Stromal cell of bone marrow (primary cell): ENCODE results near the gene TEX35.

Experiments used
- DNase-seq: peaks from one replicate; pipeline ENCODE4 v3.0.0-alpha.2; 2012; ENCODE audit warnings: low read depth

TEX35 gene

DNA sequence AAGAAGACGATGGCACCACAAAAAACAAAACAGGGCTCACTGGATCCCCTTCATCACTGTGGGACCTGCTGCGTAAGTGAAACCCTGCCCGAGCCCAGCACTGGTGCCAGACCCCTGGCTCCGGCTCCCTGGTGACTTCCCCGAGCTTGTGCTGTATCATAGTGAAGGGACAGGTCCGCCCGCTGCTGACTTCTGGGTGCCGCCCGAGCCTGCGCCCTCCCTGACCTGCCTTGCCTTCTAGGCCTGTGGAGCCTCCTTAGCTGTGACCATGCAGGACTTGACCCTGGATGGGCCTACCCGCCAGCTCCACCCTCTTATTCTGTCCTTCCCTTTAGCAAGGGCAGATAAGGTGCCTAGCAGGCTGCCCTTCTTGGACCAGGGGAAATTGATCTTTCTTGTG lies 7.9 kb downstream of the TEX35 start:
- no peak for DNase-seq

DNA sequence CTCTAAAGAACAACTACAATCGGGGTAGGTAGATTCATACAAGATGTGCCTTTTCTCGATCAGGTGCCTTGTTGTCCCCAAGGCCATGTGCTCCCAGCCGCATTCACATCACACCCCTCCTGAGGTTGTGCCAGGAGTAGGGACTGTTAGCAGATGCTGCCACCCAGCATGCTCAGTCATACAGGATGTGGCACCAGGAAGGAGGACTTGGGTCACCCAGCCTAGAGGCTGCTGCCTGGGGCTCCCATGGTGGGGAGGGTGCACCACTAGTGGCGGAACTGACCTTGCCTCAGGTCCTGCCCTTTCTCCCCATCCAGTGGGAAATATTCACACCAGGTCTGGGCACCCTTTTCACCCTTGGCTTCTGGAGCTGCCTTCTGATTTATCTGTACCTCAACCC lies 8.3 kb downstream of the TEX35 start:
- no peak for DNase-seq

DNA sequence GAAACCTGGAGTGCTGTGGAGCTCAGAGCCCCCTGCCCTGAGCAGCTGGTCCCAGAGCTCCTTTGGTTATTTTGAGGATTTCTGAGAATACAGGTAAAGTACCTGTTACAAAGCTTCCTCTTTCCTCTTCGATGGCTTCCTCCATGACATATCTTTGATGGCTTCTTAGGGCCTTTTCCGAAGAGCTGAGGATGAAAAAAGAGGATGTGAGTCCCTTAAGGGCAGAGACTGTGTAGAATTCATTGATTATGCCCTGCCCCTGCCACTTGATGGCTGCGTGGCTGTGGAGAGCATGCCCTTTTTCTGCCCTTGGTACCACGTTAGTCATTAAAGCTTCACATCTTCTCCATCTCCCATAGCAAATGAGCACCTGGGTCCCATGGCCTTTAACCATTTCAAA lies 14.2 kb downstream of the TEX35 start:
- no peak for DNase-seq

DNA sequence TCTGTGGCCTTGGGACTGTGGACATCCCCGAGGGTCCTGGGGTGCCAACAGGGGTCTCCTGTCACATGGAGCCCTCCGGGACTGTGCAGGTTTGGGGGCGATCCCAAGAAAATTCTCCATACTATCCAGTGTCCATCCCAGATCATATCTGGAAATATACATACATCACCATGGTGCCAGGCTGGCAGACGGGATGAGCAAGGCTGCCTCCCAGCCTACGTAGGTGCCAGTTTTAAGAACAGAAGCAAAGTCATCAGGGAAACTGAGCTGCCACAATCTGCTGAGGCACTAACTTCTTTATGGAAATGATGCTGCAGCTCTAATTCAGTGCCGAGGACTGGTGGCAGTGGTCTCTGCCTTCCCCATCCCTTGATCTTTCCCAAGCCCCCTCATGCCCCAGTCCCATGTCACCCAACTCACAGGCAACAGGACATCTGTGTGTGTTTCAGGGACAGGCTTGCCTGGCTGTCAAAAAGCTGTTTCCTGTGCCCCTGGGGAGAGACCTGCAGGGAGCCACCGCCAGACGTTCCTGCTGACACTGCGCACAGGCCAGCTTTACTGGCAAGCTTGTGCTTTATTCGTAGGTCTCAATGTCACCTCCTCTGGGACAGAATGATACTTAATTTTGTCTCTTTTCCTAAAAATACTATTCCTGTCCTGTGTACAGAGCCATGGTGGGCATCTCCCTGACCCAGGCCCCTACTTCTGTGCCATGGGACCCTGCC lies 15.5 kb downstream of the TEX35 start:
- DNase-seq: no peak

DNA sequence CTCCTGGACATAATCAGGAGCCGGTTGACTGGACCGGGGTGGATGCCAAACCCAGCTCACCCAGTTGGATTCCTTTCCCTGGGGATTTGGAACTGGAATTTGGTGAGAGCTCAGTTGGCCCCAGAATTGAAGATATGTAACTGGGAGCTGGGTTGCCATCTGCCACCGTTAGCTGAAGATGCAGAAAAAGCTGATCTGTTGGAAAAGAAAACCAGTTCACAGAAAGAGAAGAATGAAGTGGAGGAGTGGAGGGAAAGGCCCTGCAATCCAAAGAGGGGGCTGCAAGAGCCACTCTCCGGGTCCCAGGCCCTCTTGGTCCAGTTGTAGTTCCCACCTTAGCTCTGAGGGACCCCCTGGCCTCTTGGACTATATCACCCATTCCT lies 16.0 kb downstream of the TEX35 start:
- DNase-seq: no peak

DNA sequence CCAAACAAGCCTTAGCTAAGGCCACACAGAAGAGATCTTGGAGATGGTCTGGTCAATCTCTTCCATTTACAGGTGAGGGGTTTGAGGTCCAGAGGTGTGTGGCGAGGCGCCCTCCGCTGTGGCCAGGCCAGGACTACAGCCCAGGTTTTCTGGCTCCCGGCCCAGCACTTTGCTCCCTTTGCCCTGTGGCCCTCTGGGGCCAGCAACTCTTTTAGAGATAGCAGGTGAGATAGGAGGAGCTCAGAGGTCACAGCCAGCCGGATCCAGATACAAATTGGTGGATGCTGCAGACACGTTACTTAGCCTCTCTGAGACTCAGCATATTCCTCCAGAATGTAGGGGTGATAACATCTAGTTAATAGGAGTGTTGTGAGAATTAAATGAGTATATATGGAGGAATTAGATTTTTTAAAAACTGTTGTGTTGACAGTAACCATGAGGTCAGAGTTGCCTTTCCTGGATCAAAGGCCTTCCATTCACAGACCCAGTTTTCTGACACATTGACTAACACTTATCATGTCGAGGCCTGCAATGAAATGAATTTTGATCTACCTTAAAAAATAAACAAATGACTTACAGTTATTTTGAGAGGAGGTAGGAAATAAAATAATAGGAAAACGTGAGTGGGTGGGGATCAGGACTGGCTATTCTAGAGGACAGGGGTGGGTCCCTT lies 16.6 kb downstream of the TEX35 start:
- no peak for DNase-seq

DNA sequence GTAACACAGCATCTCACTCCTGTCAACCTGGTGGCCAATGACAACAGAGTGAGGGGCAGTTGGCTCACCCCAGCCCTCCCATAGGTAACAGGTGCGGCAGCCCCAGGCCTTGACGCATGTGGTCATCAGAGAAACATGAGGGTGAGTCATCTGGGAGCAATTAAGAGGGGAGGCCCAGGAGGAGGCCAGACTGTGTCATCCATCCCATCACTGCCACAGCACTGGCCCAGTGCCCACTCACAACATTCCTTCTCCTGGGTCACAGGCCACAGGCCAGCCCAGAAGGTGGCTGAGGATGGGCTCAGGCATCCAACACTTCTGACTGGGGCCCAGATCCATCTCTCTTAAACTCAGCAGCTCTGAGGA lies 17.1 kb downstream of the TEX35 start:
- DNase-seq: no peak

DNA sequence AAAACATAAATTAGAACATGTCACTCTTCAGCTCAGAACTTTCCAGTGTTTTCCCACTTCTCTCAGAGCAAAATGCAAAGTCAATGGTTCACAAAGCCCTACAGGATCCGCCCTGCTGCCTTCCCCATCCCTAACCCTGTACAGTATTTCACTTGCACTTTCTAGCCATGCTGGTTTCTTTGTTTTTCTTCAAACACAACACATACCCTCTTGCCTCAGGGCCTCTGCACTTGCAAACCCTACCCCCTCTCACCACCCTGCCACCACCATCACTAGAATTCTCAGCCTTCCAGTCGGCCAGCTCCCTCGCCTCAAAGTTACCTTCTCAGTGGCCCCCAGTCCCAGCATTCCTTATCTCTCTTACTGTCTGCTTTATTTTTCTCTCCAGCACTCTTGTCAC lies 17.6 kb downstream of the TEX35 start:
- DNase-seq: no peak

DNA sequence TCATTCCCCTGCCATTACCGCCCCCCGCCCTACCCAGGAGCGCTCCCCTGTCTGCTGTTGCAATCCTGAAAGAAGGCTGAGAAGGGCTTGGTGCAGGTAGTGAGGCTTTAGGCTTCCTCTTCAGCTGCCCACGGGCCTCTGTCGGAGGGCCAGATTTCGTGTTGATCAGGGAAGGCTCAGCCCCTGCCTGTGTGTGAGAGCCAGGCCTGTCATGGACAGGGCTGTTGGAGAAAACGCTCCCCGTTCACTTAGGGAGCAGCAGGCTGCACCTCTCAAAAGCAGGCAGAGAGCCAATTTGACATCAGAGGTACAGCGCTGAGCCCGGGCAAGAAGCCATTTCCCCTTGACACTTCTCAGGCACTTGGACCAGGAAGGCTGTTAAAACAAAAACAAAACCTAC lies 19.0 kb downstream of the TEX35 start:
- no peak for DNase-seq

DNA sequence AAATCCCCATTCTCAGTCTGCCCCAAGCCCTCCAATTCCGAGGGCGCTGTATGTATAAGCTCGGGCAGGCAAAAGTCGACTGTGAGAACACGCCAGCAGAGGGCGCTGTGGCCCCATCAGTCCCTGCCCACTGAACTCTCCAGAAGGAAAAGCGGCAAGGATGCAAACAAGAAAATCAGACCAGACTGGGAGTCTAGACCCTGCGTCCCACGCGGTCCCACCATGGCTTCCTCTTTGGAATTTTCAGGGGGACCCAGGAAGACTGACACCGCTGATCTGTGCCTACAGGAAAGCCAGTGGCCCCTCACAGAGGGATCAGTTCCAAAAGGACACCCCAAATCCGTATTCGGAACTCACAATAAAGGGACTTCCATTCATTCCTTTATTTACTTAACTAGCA lies 19.5 kb downstream of the TEX35 start:
- DNase-seq: peak; percentile 54

DNA sequence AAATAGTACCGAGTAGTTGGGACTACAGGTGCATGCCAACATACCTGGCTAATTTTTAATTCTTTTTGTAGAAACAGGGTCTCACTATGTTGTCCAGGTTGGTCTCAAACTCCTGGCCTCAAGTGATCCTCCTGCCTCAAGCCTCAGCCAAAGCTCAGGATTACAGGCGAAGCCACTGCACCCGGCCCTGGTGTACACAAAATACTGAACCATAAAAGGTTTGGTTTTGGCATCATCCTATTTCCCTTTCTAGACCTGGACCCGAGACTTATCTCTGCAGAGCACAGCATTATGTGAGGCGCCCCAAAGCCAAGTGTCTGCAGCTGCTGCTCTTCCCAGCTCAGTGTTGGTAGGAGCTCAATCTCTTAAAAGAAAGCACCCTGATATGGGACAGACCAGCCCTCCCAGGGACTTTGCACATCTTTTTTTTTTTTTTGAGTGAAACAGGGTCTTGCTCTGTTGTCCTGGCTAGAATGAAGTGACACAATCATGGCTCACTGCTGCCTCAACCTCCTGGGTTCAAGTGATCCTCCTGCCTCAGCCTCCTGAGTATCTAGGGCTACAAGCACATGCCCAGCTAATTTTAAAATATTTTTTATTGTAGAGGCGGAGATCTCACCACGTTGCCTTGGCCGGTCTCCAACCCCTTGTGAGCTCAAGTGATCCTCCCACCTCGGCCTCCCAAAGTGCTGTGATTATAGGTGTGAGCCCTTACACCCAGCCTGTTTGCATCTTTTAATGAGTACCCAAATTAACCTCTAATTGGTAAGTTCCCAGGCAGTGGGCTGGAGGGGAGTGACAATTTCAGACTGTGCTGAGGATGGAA lies 20.4 kb downstream of the TEX35 start:
- no peak for DNase-seq

DNA sequence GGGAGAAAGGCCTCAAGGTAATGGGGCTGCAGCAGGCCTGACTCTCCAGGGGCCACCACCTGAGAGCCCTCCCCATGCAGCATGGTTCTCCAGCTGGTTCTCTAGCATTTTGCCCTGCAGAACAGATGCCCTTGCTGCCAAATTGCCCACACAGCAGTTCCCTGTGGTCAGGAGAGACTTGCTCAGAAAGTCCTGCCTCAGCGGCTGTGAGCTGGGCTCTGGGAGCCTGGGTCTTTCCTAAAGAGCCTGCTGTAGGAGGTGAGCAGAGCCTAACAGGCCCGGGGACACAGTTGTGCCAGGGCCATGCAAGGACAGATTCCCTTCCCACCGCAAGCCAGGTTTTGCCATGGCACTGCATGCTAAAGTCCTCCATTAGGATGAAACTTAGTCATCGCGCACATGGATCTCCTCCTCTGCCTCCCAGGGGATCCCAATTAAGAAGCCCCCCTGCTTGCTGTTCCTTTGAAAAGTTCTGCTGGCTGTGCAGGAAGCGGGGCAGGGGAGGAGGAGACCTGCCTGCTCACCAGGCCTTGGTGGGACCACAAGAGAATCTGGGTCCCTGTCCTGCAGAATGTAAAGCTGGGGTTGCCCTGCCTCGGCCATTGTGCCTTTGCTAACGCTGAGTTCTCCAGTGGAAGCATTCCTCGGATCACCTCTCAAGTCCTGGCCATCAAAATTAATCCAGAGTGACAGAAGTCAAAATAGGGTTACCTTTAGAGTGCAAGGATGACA lies 21.4 kb downstream of the TEX35 start:
- no peak for DNase-seq

DNA sequence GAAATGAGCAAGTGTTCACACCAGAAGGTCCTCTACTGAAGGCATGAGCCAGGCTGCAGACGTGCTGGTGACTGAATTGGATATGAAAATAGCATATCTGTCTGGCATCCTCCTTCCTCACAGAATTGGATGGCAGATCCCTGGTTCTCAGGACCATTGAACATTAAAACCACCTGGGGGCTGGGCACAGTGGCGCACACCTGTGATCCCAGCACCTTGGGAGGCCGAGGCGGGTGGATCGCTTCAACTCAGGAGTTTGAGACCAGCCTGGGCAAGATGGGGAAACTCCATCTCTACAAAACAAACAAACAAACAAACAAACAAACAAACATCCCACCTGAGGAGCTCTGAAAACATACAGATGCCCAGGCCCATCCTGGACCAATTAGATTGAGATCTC lies 23.4 kb downstream of the TEX35 start:
- DNase-seq: no peak

DNA sequence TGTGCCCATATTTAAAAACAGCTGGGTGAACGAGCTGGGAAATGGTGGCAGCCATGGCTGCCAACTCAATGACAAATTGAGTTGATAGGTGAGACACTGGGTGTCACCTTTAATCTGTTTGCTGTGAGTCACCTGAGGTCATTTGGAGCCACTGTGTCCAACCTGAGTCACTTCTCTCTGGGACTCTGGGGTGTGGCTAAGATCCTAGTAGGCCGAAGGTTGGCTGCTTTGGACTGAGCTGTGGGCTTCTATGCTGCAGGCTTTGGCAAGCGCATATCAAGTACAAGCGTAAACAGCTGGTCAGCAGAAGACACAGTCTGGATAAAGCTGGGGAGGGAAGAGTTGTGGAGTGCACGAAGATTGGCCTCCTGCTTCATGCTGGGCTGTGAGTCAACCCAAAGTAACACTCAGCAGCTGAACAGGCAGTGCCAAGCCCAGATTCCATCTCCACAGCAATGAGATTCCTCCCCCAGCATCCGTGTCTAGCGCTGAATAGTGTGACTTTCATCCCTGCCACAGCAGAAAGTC lies 24.0 kb downstream of the TEX35 start:
- DNase-seq: peak; percentile 89

DNA sequence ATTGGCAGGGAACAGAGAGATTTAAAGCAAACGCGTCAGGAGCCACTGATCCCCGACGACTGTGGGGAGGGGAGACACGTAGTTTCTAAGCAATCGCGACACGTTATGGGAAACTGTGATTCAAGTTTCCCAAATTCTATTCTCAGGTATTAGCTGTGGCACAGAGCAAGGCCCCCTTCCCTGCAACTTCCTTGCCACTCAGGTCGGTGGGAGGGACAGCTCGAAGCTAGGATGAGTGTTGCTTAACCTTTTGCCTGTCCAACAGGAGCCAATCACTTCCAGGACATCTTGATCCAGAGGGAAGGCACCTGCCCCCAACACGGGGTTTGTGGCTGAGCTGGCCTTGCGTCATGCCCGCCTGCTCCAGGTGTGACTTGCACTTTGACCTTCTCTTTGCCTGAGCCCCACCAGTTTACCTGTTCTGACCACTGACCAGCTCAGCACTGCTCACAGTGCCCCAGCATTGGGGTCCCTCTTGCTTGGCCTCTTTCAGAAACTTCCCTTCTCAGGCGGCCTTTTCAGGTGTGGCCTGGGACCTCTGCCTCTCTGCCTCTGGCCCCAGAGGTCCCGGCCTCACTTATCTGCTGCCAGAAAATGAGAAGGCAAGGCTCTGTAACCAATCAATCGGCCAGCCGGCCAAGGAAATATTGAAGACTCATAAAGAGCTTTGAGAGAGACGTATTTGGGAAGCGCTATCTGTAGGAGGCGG lies 24.6 kb downstream of the TEX35 start:
- DNase-seq: no peak

DNA sequence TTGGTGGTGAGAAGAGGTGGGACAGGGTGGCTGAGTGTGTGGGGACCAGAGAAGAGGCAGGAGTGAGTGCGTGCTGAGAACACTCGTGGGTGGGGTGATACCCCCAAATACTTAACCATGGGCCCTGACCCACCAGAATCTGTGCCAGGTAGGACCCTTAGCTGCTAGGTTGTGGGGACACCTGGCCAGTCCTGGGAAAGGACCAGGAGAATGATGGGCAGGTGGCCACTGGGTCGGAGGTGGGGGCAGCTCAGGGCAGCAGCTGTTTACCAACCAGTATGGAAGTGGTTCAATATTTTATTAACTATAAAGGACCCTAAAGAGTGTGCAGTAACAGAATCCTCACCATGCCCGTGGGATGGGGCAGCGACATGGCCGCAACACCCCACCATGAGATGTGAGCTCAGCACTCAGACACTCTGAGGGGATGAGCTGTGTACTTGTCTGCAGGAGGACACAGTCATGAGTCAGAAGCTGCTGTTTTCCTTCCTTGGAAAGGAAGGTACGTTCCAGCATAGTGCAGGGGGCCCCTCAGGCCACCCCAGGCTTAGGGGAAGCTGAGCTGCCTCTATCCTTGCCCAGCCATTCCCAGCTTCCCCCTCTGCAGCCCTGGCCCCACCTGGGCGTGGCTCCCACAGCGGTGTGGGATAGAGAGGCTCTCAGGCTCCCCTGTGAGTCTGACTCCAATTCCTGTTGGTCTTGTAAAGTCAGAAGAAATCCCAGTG lies 25.4 kb downstream of the TEX35 start:
- DNase-seq: peak; percentile 15

DNA sequence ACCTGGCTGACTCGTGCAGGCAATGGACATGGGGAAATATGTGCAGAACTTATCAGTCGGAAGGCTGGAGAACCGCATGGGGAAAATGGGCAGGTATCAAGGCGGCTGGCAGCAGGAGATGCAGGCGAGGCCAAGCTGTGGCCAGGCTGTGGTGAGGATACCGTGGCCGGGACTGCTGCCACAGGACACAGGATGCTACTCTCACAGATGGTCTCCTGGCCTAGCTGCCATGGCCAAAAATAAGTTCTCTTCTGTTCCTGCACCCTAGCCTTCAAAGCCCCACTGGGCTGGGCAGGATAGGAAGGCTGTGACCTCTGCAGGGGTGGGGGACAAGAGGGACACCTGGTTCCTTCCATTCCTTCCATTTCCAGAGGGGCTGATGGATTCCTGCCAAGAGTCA lies 26.4 kb downstream of the TEX35 start:
- DNase-seq: no peak

DNA sequence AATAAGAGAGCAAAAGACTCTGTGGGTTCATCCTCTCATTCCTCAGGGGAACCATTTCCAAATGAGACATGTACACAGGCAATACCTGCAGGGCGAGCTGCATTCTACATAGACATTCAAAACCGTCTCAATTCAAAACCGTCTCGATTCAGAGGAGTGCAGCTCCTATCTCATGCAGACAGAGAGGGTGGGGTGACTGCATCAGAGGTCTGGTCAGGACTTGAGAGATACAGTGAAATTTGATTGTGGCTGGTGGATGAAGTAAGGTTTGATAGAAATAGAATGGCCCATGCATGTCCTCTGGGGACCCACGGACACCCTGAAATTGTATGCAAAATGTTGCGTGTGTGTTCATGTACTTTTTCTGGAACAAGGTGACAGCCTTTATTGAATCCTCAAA lies 27.3 kb downstream of the TEX35 start:
- no peak for DNase-seq

DNA sequence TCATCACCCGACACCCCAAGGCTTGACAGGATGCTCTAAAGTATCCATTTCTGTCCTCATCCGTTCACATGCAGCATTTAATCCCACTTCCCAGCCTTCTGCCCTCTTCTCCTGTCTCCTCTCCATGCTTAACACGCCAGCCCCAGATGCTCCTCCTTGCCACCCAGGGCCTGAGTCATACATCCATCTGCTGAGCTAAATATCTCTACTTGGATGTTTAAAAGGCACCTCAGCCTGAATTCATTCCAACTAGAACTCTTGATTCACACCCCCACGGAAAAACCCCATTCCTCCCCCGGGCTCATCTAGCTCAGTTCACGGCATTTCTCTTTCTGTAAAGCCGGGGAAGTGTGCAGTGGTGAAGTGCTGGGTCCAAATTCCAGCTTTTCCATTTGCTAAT lies 27.7 kb downstream of the TEX35 start:
- DNase-seq: peak; percentile 28

DNA sequence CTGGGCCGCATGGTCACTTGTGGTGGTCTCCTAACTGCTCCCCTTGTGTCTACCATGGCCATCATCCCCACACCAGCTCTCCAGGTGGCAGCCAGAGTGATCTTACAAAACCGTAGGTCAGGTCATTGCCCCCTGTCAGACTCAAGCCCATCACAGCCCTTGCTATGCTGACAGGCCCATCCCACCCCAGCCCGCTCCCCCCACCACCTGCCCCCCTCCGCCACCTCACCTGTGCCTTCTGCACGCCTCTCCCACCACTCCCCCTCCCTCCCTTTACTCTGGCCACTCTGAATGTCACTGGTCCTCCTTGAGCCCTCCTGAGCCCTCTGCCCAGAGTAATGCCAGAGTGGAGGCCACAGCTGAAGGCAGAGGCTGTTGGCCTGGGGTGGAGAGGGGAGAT lies 28.5 kb downstream of the TEX35 start:
- DNase-seq: no peak
